GM19043 (cell line): ENCODE data around the gene RFX6.

Experiments
- ATAC-seq: cut with Tn5 transposase; IDR thresholded peaks from one replicate; pipeline ENCODE4 v1.9.1; 2021; ENCODE audit warnings: low read depth; ENCODE audit not compliant: unreplicated experiment

RFX6 gene

GRCh38 chr6:116888732-116889360, 11.8 kb downstream of the RFX6 start:
- ATAC-seq = no peak

GRCh38 chr6:116894669-116895068, 17.6 kb downstream of the RFX6 start:
- no peak for ATAC-seq

- ATAC-seq = no peak
Observed at GRCh38 chr6:116895935-116896334, 18.9 kb downstream of the RFX6 start.

GRCh38 chr6:116902634-116903033, 25.6 kb downstream of the RFX6 start:
- ATAC-seq = no peak

- ATAC-seq = no peak
Observed at GRCh38 chr6:116922853-116923548, 46.0 kb downstream of the RFX6 start.

- no peak for ATAC-seq
Observed at GRCh38 chr6:116924245-116924644, 47.2 kb downstream of the RFX6 start.

GRCh38 chr6:116925088-116925794, 48.2 kb downstream of the RFX6 start:
- no peak for ATAC-seq

- no peak for ATAC-seq
Observed at GRCh38 chr6:116928677-116929076, 51.6 kb downstream of the RFX6 start.

- no peak for ATAC-seq
Observed at GRCh38 chr6:116929825-116930224, 52.8 kb downstream of the RFX6 start.

- no peak for ATAC-seq
Observed at GRCh38 chr6:116931456-116931855, 54.4 kb downstream of the RFX6 start.

- ATAC-seq = no peak
Observed at GRCh38 chr6:116932496-116932895, 55.5 kb downstream of the RFX6 start.

- ATAC-seq = no peak
Observed at GRCh38 chr6:116933485-116933884, 56.4 kb downstream of the RFX6 start.

- no peak for ATAC-seq
Observed at GRCh38 chr6:116938305-116938704, 61.3 kb downstream of the RFX6 start.

- ATAC-seq = no peak
Observed at GRCh38 chr6:116941727-116942126, 64.7 kb downstream of the RFX6 start.

- ATAC-seq = no peak
Observed at GRCh38 chr6:116945809-116946208, 68.8 kb downstream of the RFX6 start.

- ATAC-seq = no peak
Observed at GRCh38 chr6:116948533-116949304, 71.7 kb downstream of the RFX6 start.

- no peak for ATAC-seq
Observed at GRCh38 chr6:116949964-116950363, 72.9 kb downstream of the RFX6 start.

- ATAC-seq = no peak
Observed at GRCh38 chr6:116954335-116954734, 77.3 kb downstream of the RFX6 start.

- ATAC-seq = no peak
Observed at GRCh38 chr6:116954938-116955337, 77.9 kb downstream of the RFX6 start.

- no peak for ATAC-seq
Observed at GRCh38 chr6:116955773-116956172, 78.7 kb downstream of the RFX6 start.

- ATAC-seq = no peak
Observed at GRCh38 chr6:116963972-116964371, 86.9 kb downstream of the RFX6 start.
